ENCODE results near the gene PIK3C3. TPM values are rescaled to one million over a fixed set of nuclear protein-coding genes. Genes with fewer than 3 reads are reported as not detected.

Gene PIK3C3
- polyA plus RNA-seq, 1 of the 3 experiments (the other 2 are of a cell fraction) = 26.9 TPM

GRCh38 chr18:41975284-41975683 lies 20.2 kb downstream of the PIK3C3 start:
- Histone ChIP-seq H3K27ac (ENCODE audit: low read depth in 2 of 2, low read length in 1 of 2) (no peak overlapping the region), H3F3A (replicated peaks; ENCODE audit: insufficient read depth) (peaks cover under 1% of the 10 kb centered on the region), H3K9me2 (no peaks in the 10 kb centered on the region), H2AFZ (ENCODE audit: low read depth) (no peak overlapping the region), H3K9me3 (no peaks in the 10 kb centered on the region), H3K9ac (no peak overlapping the region), H3K27me3 (ENCODE audit: insufficient read depth) (no peaks in the 10 kb centered on the region), H3K4me3 (ENCODE audit: low read depth in 2 of 2, low read length in 1 of 2) (no peak overlapping the region), H3K36me3 (replicated peaks in 1 of 2; ENCODE audit: control insufficient read depth in 1 of 2, insufficient read depth in 2 of 2, low read length in 1 of 2) (peaks cover 49 to 59% of the 10 kb centered on the region in 2 experiments), H3K4me1 (ENCODE audit: control insufficient read depth in 1 of 2, insufficient read depth in 2 of 2, low read depth in 1 of 2, low read length in 1 of 2) (peaks cover 2 to 6% of the 10 kb centered on the region in 2 experiments; a peak in 3 of 4 replicates), H3K79me2 (ENCODE audit: insufficient read depth) (peaks cover 45% of the 10 kb centered on the region), H4K20me1 (ENCODE audit: insufficient read depth) (peaks cover 5% of the 10 kb centered on the region), H3K4me2 (no peak overlapping the region)
- no peak for DNase-seq
- POLR2A ChIA-PET = no interaction called here
- TF ChIP-seq FOXM1 (IDR thresholded peaks at IDR 0.05; ENCODE audit: low read depth) (no peak), USF2 (IDR thresholded peaks at IDR 0.05; ENCODE audit: borderline replicate concordance, low read depth, low read length) (no peak), NFIC (IDR thresholded peaks at IDR 0.05; ENCODE audit: borderline replicate concordance) (no peak), SMC3 (IDR thresholded peaks at IDR 0.05; ENCODE audit: low read depth, low read length) (no peak), GATA2 (CRISPR knock-in tag; IDR thresholded peaks at IDR 0.05) (no peak), JUND (IDR thresholded peaks at IDR 0.05) (no peak), USF1 (IDR thresholded peaks at IDR 0.05; ENCODE audit: borderline replicate concordance, low read depth) (no peak), RCOR1 (IDR thresholded peaks at IDR 0.05; ENCODE audit: low read length) (no peak), TEAD4 (IDR thresholded peaks at IDR 0.05; ENCODE audit: borderline replicate concordance, insufficient read depth) (no peak), SIN3A (IDR thresholded peaks at IDR 0.05; ENCODE audit: borderline replicate concordance, low read depth, low read length) (no peak), PBX3 (IDR thresholded peaks at IDR 0.05) (no peak), ZBTB33 (IDR thresholded peaks at IDR 0.05; ENCODE audit: borderline replicate concordance, low read depth) (no peak), CHD2 (IDR thresholded peaks at IDR 0.05; ENCODE audit: low read length, partially characterized antibody) (no peak), GABPA (IDR thresholded peaks at IDR 0.05; ENCODE audit: low read depth) (no peak), MEF2A (IDR thresholded peaks at IDR 0.05; ENCODE audit: borderline replicate concordance, low read depth) (no peak), FOXJ3 (CRISPR knock-in tag; IDR thresholded peaks at IDR 0.05) (no peak), ELF1 (IDR thresholded peaks at IDR 0.05) (no peak), CTCF (IDR thresholded peaks at IDR 0.05) (no peak), MXI1 (IDR thresholded peaks at IDR 0.05; ENCODE audit: low read depth, low read length) (no peak)
- CTCF ChIA-PET = interaction anchor here (1.0 kb wide), 1 partner anchor 53 kb away, joined by 3 read pairs; no protein-coding TSS in a partner anchor
- WGBS (ENCODE audit: low lambda C conversion rate) = 93% methylated on average over 5 of the region's 5 CpGs

All from SK-N-SH (cell line).